ENCODE results near the gene LRRN3.

DNA sequence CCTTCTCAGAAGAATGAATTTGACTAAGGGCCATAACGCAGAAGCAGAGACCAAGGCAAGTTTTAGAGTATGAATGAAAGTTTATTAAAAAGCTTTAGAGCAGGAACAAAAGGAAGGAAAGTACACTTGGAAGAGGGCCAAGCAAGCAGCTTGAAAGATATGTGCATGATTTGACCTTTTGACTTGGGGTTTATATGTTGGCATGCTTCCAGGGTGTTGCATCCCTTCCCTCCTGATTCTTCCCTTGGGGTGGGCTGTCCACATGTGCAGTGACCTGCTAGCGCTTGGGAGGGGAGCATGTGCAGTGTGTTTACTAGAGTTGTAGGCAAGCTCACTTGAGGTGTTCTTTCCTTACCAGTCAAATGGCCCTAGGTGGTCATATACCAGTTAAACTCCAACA lies 37.9 kb upstream of the LRRN3 start:
- TF ChIP-seq CTCF (conservative IDR thresholded peaks at IDR 0.05) = no peak
- no peak for TF ChIP-seq ZFX (IDR thresholded peaks at IDR 0.05)
